Right lobe of liver (tissue), 4 donors: Measurements from ENCODE around the gene RHBDL1.

Source experiments
- CTCF ChIP-seq, 4 donors: fragments of 200-600 bp in 3 of 4; fragments of 450-650 bp in 1 of 4; IDR thresholded peaks; one replicate each; pipeline versions ENCODE4 v1.5.1 to v1.8.0; 2016 to 2022; ENCODE audit warnings: antibody characterized with exemption in 4 of 4, mild to moderate bottlenecking in 2 of 4
- POLR2A ChIP-seq: fragments of 450-650 bp; IDR thresholded peaks from one replicate; pipeline ENCODE4 v1.6.1; 2017; ENCODE audit warnings: antibody characterized with exemption, mild to moderate bottlenecking
- donor health status: DM: no; HTN: no; CAD: no.
- donor health status: DM: no; HTN: no; CAD: no.
- donor health status: DM: no; HTN: yes; CAD: no.

GRCh38 chr16:689175-689897, 13.9 kb downstream of the RHBDL1 start:
- TF ChIP-seq CTCF (IDR thresholded peaks at IDR 0.05) (no peak), POLR2A (no peak)
